Activated CD8-positive, alpha-beta memory T cell treated with anti-CD3 and anti-CD28 coated beads, Interleukin-2, amount 50 U/mL, for 48 hours (primary cell): ENCODE results near the gene FBXO21.
"Not testable (repeated sequence)": the region's sequence is repeated elsewhere in the genome, so short reads cannot be mapped to it uniquely, and the experiment has no call there.

Source experiments
- DNase-seq: peaks from one replicate; pipeline ENCODE4 v3.0.0-alpha.2; 2020

FBXO21 gene

GRCh38 chr12:117130801-117131200 lies 59.5 kb downstream of the FBXO21 start:
- DNase-seq = no peak

- DNase-seq = no peak
Observed at GRCh38 chr12:117129391-117129790, 60.9 kb downstream of the FBXO21 start.

- DNase-seq = no peak
Observed at GRCh38 chr12:117127933-117128823, 62.1 kb downstream of the FBXO21 start.

GRCh38 chr12:117126335-117126734 lies 63.9 kb downstream of the FBXO21 start:
- no peak for DNase-seq

GRCh38 chr12:117125767-117126166 lies 64.5 kb downstream of the FBXO21 start:
- DNase-seq = no peak

- no peak for DNase-seq
Observed at GRCh38 chr12:117125272-117125613, 65.0 kb downstream of the FBXO21 start.

GRCh38 chr12:117124421-117125271 lies 65.6 kb downstream of the FBXO21 start:
- DNase-seq = no peak

- DNase-seq = no peak
Observed at GRCh38 chr12:117121441-117121840, 68.8 kb downstream of the FBXO21 start.

GRCh38 chr12:117120787-117121186 lies 69.5 kb downstream of the FBXO21 start:
- DNase-seq = no peak

GRCh38 chr12:117119592-117120198 lies 70.6 kb downstream of the FBXO21 start:
- no peak for DNase-seq

GRCh38 chr12:117118838-117119591 lies 71.3 kb downstream of the FBXO21 start:
- DNase-seq = no peak

- DNase-seq = no peak
Observed at GRCh38 chr12:117114784-117115183, 75.5 kb downstream of the FBXO21 start.

- no peak for DNase-seq
Observed at GRCh38 chr12:117113231-117113630, 77.0 kb downstream of the FBXO21 start.

- no peak for DNase-seq
Observed at GRCh38 chr12:117111821-117112595, 78.3 kb downstream of the FBXO21 start.

- no peak for DNase-seq
Observed at GRCh38 chr12:117111386-117111785, 78.9 kb downstream of the FBXO21 start.

- DNase-seq = no peak
Observed at GRCh38 chr12:117109943-117110635, 80.2 kb downstream of the FBXO21 start.

GRCh38 chr12:117105902-117106301 lies 84.4 kb downstream of the FBXO21 start:
- no peak for DNase-seq

GRCh38 chr12:117104003-117104402 lies 86.3 kb downstream of the FBXO21 start:
- not testable (repeated sequence) for DNase-seq

GRCh38 chr12:117102800-117103181 lies 87.5 kb downstream of the FBXO21 start:
- no peak for DNase-seq

GRCh38 chr12:117101953-117102799 lies 88.1 kb downstream of the FBXO21 start:
- DNase-seq = no peak
